A549 treated with dexamethasone at 1 μM for 4 hours (cell line): ENCODE data around the gene C3orf20. TPM values are rescaled to one million over a fixed set of nuclear protein-coding genes. Genes with fewer than 3 reads are reported as not detected.

Experiments
- total RNA-seq: library from RNA; stranded (reverse); fragments of 200-300 nt; extraction: Qiagen RNA extraction; gene quantifications from 5 replicates; pipeline ENCODE4 v1.2.3, GENCODE V29; 2022

C3orf20 gene
- 0.02 to 0.06 TPM in 2 of 5 replicates, not detected in the others for total RNA-seq

GRCh38 chr3:14674841-14675240, at the start of gene C3orf20:
Gene C3orf20 (plus strand): TSS chr3:14675141. CDS start chr3:14682714, 7,573 bp downstream.

GRCh38 chr3:14651440-14652251, 23.3 kb upstream of the C3orf20 start, which contains the start of gene CCDC174:
Gene CCDC174 (plus strand): TSS chr3:14651762. CDS start chr3:14651837, 75 bp downstream.

GRCh38 chr3:14818804-14819500, 144.0 kb downstream of the C3orf20 start, which contains the start of gene FGD5:
Gene FGD5 (plus strand): TSS chr3:14818962. CDS start chr3:14819072, 110 bp downstream.

Other genes with a start within 250 kb of the C3orf20 start
- 0.55 to 1.6 TPM (median 1.2 TPM) in 5 replicates for gene GRIP2, start 134.8 kb upstream of the C3orf20 start, total RNA-seq
- gene CCDC174, start 23.4 kb upstream of the C3orf20 start, total RNA-seq: 12.1 to 17.0 TPM (median 13.2 TPM) in 5 replicates
- 0.04 to 0.07 TPM in 2 of 5 replicates, not detected in the others for gene FGD5, start 143.8 kb downstream of the C3orf20 start, total RNA-seq